ENCODE data around the gene MLST8. TPM values are rescaled to one million over a fixed set of nuclear protein-coding genes. Genes with fewer than 3 reads are reported as not detected.

Gene MLST8
- total and polyA plus RNA-seq, 2 of the 8 experiments (the other 6 are each of a cell fraction or from before 2014, with no cell fraction given) = 67.6 to 321 TPM

DNA sequence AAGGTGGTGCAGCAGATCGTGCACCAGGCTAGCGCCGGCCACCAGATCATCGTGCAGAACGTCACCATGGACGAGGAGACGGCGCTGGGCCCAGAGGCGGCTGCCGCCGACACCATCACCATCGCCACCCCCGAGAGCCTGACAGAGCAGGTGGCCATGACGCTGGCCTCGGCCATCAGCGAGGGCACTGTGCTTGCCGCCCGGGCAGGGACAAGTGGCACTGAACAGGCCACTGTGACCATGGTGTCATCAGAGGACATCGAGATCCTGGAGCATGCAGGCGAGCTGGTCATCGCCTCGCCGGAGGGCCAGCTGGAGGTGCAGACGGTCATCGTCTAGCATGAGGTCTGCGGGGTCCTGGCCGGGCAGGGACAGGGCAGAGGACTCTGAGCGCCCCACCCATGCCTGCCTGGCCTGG lies 30.0 kb downstream of the MLST8 start (continued):
- no peak for TF ChIP-seq JUN (IDR thresholded peaks at IDR 0.05; ENCODE audit: low read depth, low read length)
- TF ChIP-seq SRF (IDR thresholded peaks at IDR 0.05; ENCODE audit: low read depth, low read length) = no peak
- no peak for TF ChIP-seq TAF1 (IDR thresholded peaks at IDR 0.05; ENCODE audit: low read depth, low read length)
- TF ChIP-seq JUND (IDR thresholded peaks at IDR 0.05; ENCODE audit: low read length) = no peak
- TF ChIP-seq RNF2 (IDR thresholded peaks at IDR 0.05; ENCODE audit: borderline replicate concordance, low read depth, low read length, missing control alignments, poor library complexity, severe bottlenecking) = no peak
- TF ChIP-seq SP2 (IDR thresholded peaks at IDR 0.05; ENCODE audit: low read length) = no peak
- TF ChIP-seq, protein P1, sequence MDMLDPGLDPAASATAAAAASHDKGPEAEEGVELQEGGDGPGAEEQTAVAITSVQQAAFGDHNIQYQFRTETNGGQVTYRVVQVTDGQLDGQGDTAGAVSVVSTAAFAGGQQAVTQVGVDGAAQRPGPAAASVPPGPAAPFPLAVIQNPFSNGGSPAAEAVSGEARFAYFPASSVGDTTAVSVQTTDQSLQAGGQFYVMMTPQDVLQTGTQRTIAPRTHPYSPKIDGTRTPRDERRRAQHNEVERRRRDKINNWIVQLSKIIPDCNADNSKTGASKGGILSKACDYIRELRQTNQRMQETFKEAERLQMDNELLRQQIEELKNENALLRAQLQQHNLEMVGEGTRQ (IDR thresholded peaks at IDR 0.05; ENCODE audit: low read length) = no peak
- TF ChIP-seq, protein P2, sequence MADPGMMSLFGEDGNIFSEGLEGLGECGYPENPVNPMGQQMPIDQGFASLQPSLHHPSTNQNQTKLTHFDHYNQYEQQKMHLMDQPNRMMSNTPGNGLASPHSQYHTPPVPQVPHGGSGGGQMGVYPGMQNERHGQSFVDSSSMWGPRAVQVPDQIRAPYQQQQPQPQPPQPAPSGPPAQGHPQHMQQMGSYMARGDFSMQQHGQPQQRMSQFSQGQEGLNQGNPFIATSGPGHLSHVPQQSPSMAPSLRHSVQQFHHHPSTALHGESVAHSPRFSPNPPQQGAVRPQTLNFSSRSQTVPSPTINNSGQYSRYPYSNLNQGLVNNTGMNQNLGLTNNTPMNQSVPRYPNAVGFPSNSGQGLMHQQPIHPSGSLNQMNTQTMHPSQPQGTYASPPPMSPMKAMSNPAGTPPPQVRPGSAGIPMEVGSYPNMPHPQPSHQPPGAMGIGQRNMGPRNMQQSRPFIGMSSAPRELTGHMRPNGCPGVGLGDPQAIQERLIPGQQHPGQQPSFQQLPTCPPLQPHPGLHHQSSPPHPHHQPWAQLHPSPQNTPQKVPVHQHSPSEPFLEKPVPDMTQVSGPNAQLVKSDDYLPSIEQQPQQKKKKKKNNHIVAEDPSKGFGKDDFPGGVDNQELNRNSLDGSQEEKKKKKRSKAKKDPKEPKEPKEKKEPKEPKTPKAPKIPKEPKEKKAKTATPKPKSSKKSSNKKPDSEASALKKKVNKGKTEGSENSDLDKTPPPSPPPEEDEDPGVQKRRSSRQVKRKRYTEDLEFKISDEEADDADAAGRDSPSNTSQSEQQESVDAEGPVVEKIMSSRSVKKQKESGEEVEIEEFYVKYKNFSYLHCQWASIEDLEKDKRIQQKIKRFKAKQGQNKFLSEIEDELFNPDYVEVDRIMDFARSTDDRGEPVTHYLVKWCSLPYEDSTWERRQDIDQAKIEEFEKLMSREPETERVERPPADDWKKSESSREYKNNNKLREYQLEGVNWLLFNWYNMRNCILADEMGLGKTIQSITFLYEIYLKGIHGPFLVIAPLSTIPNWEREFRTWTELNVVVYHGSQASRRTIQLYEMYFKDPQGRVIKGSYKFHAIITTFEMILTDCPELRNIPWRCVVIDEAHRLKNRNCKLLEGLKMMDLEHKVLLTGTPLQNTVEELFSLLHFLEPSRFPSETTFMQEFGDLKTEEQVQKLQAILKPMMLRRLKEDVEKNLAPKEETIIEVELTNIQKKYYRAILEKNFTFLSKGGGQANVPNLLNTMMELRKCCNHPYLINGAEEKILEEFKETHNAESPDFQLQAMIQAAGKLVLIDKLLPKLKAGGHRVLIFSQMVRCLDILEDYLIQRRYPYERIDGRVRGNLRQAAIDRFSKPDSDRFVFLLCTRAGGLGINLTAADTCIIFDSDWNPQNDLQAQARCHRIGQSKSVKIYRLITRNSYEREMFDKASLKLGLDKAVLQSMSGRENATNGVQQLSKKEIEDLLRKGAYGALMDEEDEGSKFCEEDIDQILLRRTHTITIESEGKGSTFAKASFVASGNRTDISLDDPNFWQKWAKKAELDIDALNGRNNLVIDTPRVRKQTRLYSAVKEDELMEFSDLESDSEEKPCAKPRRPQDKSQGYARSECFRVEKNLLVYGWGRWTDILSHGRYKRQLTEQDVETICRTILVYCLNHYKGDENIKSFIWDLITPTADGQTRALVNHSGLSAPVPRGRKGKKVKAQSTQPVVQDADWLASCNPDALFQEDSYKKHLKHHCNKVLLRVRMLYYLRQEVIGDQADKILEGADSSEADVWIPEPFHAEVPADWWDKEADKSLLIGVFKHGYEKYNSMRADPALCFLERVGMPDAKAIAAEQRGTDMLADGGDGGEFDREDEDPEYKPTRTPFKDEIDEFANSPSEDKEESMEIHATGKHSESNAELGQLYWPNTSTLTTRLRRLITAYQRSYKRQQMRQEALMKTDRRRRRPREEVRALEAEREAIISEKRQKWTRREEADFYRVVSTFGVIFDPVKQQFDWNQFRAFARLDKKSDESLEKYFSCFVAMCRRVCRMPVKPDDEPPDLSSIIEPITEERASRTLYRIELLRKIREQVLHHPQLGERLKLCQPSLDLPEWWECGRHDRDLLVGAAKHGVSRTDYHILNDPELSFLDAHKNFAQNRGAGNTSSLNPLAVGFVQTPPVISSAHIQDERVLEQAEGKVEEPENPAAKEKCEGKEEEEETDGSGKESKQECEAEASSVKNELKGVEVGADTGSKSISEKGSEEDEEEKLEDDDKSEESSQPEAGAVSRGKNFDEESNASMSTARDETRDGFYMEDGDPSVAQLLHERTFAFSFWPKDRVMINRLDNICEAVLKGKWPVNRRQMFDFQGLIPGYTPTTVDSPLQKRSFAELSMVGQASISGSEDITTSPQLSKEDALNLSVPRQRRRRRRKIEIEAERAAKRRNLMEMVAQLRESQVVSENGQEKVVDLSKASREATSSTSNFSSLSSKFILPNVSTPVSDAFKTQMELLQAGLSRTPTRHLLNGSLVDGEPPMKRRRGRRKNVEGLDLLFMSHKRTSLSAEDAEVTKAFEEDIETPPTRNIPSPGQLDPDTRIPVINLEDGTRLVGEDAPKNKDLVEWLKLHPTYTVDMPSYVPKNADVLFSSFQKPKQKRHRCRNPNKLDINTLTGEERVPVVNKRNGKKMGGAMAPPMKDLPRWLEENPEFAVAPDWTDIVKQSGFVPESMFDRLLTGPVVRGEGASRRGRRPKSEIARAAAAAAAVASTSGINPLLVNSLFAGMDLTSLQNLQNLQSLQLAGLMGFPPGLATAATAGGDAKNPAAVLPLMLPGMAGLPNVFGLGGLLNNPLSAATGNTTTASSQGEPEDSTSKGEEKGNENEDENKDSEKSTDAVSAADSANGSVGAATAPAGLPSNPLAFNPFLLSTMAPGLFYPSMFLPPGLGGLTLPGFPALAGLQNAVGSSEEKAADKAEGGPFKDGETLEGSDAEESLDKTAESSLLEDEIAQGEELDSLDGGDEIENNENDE (IDR thresholded peaks at IDR 0.05; ENCODE audit: insufficient replicate concordance, low read length) = no peak
- TF ChIP-seq SIX5 (IDR thresholded peaks at IDR 0.05; ENCODE audit: low read depth, low read length) = no peak

Measured in H1 (cell line).